HEK293 (cell line): Measurements from ENCODE around the gene RHCG.

Source experiments
- CTCF ChIA-PET: fragments of 350-600 bp; formaldehyde crosslinking; extraction: SDS; loops from one replicate; lab custom pipeline; 2021; ENCODE audit warnings: antibody characterized with exemption; lab: Yijun Ruan, JAX
- POLR2A ChIA-PET: fragments of 300-600 bp; formaldehyde crosslinking; extraction: SDS; loops from one replicate; lab custom pipeline; 2020; ENCODE audit warnings: antibody characterized with exemption, inconsistent platforms; lab: Yijun Ruan, JAX
- H3K27ac ChIP-seq: fragments of 200-500 bp; sonication (Bioruptor generic); 2 replicates; pipeline ENCODE4 v1.5.1; 2014; ENCODE audit warnings: low read depth, low read length, control low read depth, inconsistent platforms; ENCODE audit errors: extremely low read depth
- H3K36me3 ChIP-seq, 2 experiments: fragments of 200-500 bp in 1 of 2; sonication (Bioruptor generic) in 1 of 2; 1 replicate in 1 of 2; 2 replicates in 1 of 2; pipeline ENCODE4 v1.5.1; 2014 to 2017; ENCODE audit warnings: inconsistent platforms in 2 of 2, low read length in 2 of 2; ENCODE audit not compliant: control insufficient read depth in 2 of 2, insufficient read depth in 1 of 2
- H3K4me1 ChIP-seq: fragments of 200-500 bp; sonication (Bioruptor generic); 2 replicates; pipeline ENCODE4 v1.5.1; 2014; ENCODE audit warnings: mild to moderate bottlenecking, low read length, inconsistent platforms; ENCODE audit not compliant: control insufficient read depth, insufficient read depth
- H3K4me3 ChIP-seq: 2 replicates; pipeline ENCODE4 v1.5.1; 2011; ENCODE audit warnings: low read depth, mild to moderate bottlenecking, control low read depth, low read length, moderate library complexity
- H3K9me3 ChIP-seq: fragments of 200-500 bp; sonication (Bioruptor generic); 2 replicates; pipeline ENCODE4 v1.5.1; 2014; ENCODE audit warnings: low read depth, low read length, inconsistent platforms; ENCODE audit not compliant: control insufficient read depth, insufficient read depth
- KLF8 ChIP-seq: fragments of 450-650 bp; formaldehyde crosslinking; IDR thresholded peaks from 2 replicates; pipeline ENCODE4 v1.5.1; 2016; ENCODE audit warnings: missing biosample characterization, missing genetic modification characterization
- TSHZ1 ChIP-seq: fragments of 450-650 bp; formaldehyde crosslinking; IDR thresholded peaks from 2 replicates; pipeline ENCODE4 v1.5.1; 2016; ENCODE audit warnings: missing biosample characterization, missing genetic modification characterization, borderline replicate concordance
- ZBTB26 ChIP-seq: fragments of 450-650 bp; formaldehyde crosslinking; optimal IDR thresholded peaks from 2 replicates; pipeline ENCODE3; 2016; ENCODE audit warnings: missing biosample characterization, mild to moderate bottlenecking, missing genetic modification characterization
- ZBTB44 ChIP-seq: fragments of 450-650 bp; IDR thresholded peaks from 2 replicates; pipeline ENCODE4 v1.5.1; 2018; ENCODE audit warnings: missing biosample characterization, mild to moderate bottlenecking, missing genetic modification characterization
- ZFP37 ChIP-seq: fragments of 450-650 bp; formaldehyde crosslinking; IDR thresholded peaks from 2 replicates; pipeline ENCODE4 v1.5.1; 2016; ENCODE audit warnings: missing biosample characterization, missing genetic modification characterization
- ZFP41 ChIP-seq: fragments of 450-650 bp; formaldehyde crosslinking; IDR thresholded peaks from 2 replicates; pipeline ENCODE4 v1.5.1; 2016; ENCODE audit warnings: missing biosample characterization, missing genetic modification characterization, borderline replicate concordance
- ZNF18 ChIP-seq: fragments of 450-650 bp; formaldehyde crosslinking; IDR thresholded peaks from 2 replicates; pipeline ENCODE4 v1.5.1; 2016; ENCODE audit warnings: missing biosample characterization, missing genetic modification characterization
- ZNF223 ChIP-seq: fragments of 450-650 bp; formaldehyde crosslinking; IDR thresholded peaks from 2 replicates; pipeline ENCODE4 v1.5.1; 2016; ENCODE audit warnings: missing biosample characterization, missing genetic modification characterization
- ZNF280D ChIP-seq: fragments of 450-650 bp; formaldehyde crosslinking; IDR thresholded peaks from 2 replicates; pipeline ENCODE4 v1.5.1; 2016; ENCODE audit warnings: missing biosample characterization, missing genetic modification characterization
- ZNF335 ChIP-seq: fragments of 450-650 bp; formaldehyde crosslinking; conservative IDR thresholded peaks from 2 replicates; pipeline ENCODE4 v1.5.1; 2016; ENCODE audit warnings: missing biosample characterization, missing genetic modification characterization
- ZNF362 ChIP-seq: fragments of 450-650 bp; formaldehyde crosslinking; IDR thresholded peaks from 2 replicates; pipeline ENCODE4 v1.5.1; 2016; ENCODE audit warnings: missing biosample characterization, missing genetic modification characterization
- ZNF416 ChIP-seq: fragments of 450-650 bp; formaldehyde crosslinking; IDR thresholded peaks from 2 replicates; pipeline ENCODE4 v1.5.1; 2016; ENCODE audit warnings: missing biosample characterization, missing genetic modification characterization
- ZNF449 ChIP-seq: fragments of 450-650 bp; formaldehyde crosslinking; IDR thresholded peaks from 2 replicates; pipeline ENCODE4 v1.5.1; 2017; ENCODE audit warnings: missing biosample characterization, mild to moderate bottlenecking, missing genetic modification characterization, moderate library complexity
- ZNF560 ChIP-seq: fragments of 450-650 bp; formaldehyde crosslinking; IDR thresholded peaks from 2 replicates; pipeline ENCODE4 v1.5.1; 2017; ENCODE audit warnings: missing biosample characterization, missing genetic modification characterization, borderline replicate concordance
- ZNF626 ChIP-seq: fragments of 450-650 bp; sonication (Bioruptor Pico); formaldehyde crosslinking; IDR thresholded peaks from 2 replicates; pipeline ENCODE4 v1.5.1; 2018; ENCODE audit warnings: missing biosample characterization, missing genetic modification characterization, inconsistent platforms
- ZSCAN16 ChIP-seq: fragments of 450-650 bp; formaldehyde crosslinking; IDR thresholded peaks from 2 replicates; pipeline ENCODE4 v1.5.1; 2016; ENCODE audit warnings: missing biosample characterization, missing genetic modification characterization

RHCG gene

GRCh38 chr15:89423981-89424380, 72.4 kb downstream of the RHCG start:
- no peaks in the 10 kb centered on the region for H3K9me3 ChIP-seq
- ChIA-PET CTCF (interaction anchor here (1.3 to 17.4 kb wide), 3 partner anchors 10 to 66 kb away, joined by 4 to 614 read pairs (median 7); no protein-coding TSS in a partner anchor), POLR2A (no interaction called here)
- no peak overlapping the region for H3K27ac ChIP-seq
- no peak for TF ChIP-seq ZFP37
- TF ChIP-seq ZNF626 (tag by site-specific recombination): no peak
- no peak for TF ChIP-seq TSHZ1
- no peak for TF ChIP-seq ZNF416
- TF ChIP-seq ZNF449: no peak
- no peak for TF ChIP-seq ZSCAN16 (tag by site-specific recombination)
- no peak for TF ChIP-seq ZNF335
- TF ChIP-seq ZNF362 (tag by site-specific recombination): no peak
- TF ChIP-seq ZBTB26 (tag by site-specific recombination): no peak
- no peak for TF ChIP-seq ZNF280D (tag by site-specific recombination)
- no peak for TF ChIP-seq ZNF560 (tag by site-specific recombination)
- TF ChIP-seq ZNF223 (tag by site-specific recombination): no peak
- TF ChIP-seq ZFP41 (tag by site-specific recombination): no peak
- no peak for TF ChIP-seq ZBTB44 (tag by site-specific recombination)
- no peak for TF ChIP-seq KLF8
- no peak for TF ChIP-seq ZNF18
- no peaks in the 10 kb centered on the region for H3K36me3 ChIP-seq
- no peak overlapping the region for H3K4me3 ChIP-seq
- H3K4me1 ChIP-seq: no peaks in the 10 kb centered on the region
